ENCODE results near the gene GBA2.

The GBA2 gene

GRCh38 chr9:35755071-35755470, 6.0 kb upstream of the GBA2 start:
- Mint-ChIP-seq H3K9me3 (no peaks in the 10 kb centered on the region), H3K36me3 (ENCODE audit: low read depth) (peaks cover 14% of the 10 kb centered on the region), H3K27me3 (no peaks in the 10 kb centered on the region), H3K27ac (no peak overlapping the region), H3K4me1 (ENCODE audit: low read depth) (peaks cover 41% of the 10 kb centered on the region), H3K4me3 (no peak overlapping the region)

GRCh38 chr9:35754264-35754663, 5.2 kb upstream of the GBA2 start, which contains the start of gene MSMP:
TSS of gene MSMP (minus strand) at chr9:35754276. CDS start at chr9:35754129, 147 bp downstream.
- Mint-ChIP-seq H3K36me3 (ENCODE audit: low read depth) (peaks cover 9% of the 10 kb centered on the region), H3K27ac (no peak within 1 kb of the TSS), H3K9me3 (no peaks in the 10 kb centered on the region), H3K27me3 (no peaks in the 10 kb centered on the region), H3K4me1 (ENCODE audit: low read depth) (peaks cover 37% of the 10 kb centered on the region), H3K4me3 (no peak within 1 kb of the TSS)

GRCh38 chr9:35753466-35753865, 4.4 kb upstream of the GBA2 start:
- Mint-ChIP-seq H3K27ac (no peak overlapping the region), H3K36me3 (ENCODE audit: low read depth) (peaks cover 9% of the 10 kb centered on the region), H3K4me1 (ENCODE audit: low read depth) (peaks cover 31% of the 10 kb centered on the region), H3K27me3 (no peaks in the 10 kb centered on the region), H3K9me3 (no peaks in the 10 kb centered on the region), H3K4me3 (no peak overlapping the region)

GRCh38 chr9:35750256-35750531, 1.2 kb upstream of the GBA2 start:
- peaks cover 38% of the 10 kb centered on the region for H3K4me1 Mint-ChIP-seq (ENCODE audit: low read depth)
- H3K27me3 Mint-ChIP-seq, result no peaks in the 10 kb centered on the region
- no peaks in the 10 kb centered on the region for H3K9me3 Mint-ChIP-seq
- H3K4me3 Mint-ChIP-seq, result peak overlapping the region; percentile 89
- peaks cover 18% of the 10 kb centered on the region for H3K36me3 Mint-ChIP-seq (ENCODE audit: low read depth)
- peak overlapping the region; percentile 85 for H3K27ac Mint-ChIP-seq

DNA sequence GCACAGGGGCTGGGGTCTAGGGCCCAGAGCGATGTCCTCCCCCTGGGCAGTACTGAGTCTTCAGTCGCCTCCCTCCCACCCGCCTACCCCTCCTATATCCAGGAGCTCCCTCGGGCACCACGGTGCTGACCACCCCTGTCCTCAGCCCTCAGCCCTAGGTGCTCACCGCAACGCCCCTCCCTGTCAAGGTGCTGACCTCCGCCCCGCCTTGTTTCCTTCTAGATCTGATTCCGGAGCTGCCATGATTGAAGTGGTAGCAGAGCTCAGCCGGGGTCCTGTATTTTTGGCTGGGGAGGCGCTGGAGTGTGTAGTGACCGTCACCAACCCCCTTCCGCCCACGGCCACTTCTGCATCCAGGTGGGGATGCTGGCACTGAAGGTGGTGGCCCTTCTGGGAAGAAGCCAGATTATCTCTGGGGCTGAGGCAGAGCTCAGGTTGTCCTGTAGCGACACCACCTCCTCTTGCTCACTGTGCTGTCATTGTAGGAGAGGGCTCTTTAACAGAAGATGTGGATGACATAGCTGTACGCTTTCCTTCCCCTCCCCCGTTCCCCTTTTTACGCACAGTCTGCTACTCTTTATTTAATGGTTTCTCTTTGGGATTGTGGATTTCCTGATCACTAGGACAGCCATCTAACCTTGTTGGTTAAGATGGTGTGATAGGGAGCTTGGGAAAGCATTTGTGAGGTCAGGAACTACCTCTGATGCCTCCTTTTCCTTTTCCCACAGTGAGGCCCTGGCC, 657 bp upstream of the GBA2 start:
- Mint-ChIP-seq H3K27ac (peak overlapping the region; percentile 85), H3K9me3 (no peaks in the 10 kb centered on the region), H3K4me1 (ENCODE audit: low read depth) (peaks cover 39% of the 10 kb centered on the region), H3K27me3 (no peaks in the 10 kb centered on the region), H3K36me3 (ENCODE audit: low read depth) (peaks cover 19% of the 10 kb centered on the region), H3K4me3 (peak overlapping the region; percentile 89)

DNA sequence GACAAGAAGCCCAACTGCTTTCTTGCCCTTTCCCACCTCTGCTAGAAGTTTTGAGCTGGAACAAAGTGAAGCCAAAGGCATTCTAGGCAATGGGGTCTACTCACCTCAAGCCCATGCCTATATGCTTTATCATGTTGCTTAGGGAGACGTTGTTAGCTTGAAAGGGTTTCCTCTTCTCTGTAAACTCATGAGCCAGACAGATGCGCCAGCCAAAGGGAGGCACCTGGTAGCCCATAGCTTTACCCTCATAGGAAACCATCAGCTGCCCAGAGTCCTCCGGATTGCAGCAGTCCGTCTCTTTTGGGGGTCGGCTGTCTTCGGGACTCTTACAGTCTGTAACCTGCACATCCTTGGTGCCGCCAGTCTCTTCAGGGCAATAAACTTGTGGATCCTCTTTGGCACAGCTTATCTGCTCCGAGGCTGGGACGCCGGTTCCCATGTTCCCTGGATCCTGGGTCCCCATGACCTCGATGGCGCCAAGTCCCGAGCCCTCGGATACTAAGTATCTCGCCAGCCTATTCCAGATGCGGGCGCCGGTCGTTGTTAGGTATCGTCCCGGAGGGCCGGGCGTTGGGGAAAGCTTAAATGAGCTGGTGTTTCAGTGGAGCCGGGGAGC, 678 bp downstream of the GBA2 start:
- H3K36me3 Mint-ChIP-seq (ENCODE audit: low read depth), result peaks cover 30% of the 10 kb centered on the region
- H3K27me3 Mint-ChIP-seq, result no peaks in the 10 kb centered on the region
- H3K4me3 Mint-ChIP-seq, result peak overlapping the region; percentile 87
- no peaks in the 10 kb centered on the region for H3K9me3 Mint-ChIP-seq
- peaks cover 42% of the 10 kb centered on the region for H3K4me1 Mint-ChIP-seq (ENCODE audit: low read depth)
- H3K27ac Mint-ChIP-seq, result peak overlapping the region; percentile 53

- H3K9me3 Mint-ChIP-seq, result no peaks in the 10 kb centered on the region
- no peak overlapping the region for H3K27ac Mint-ChIP-seq
- no peaks in the 10 kb centered on the region for H3K27me3 Mint-ChIP-seq
- H3K4me3 Mint-ChIP-seq, result peak overlapping the region; percentile 87
- peaks cover 34% of the 10 kb centered on the region for H3K36me3 Mint-ChIP-seq (ENCODE audit: low read depth)
- peaks cover 54% of the 10 kb centered on the region for H3K4me1 Mint-ChIP-seq (ENCODE audit: low read depth)
These were observed 2.4 kb downstream of the GBA2 start for GRCh38 chr9:35746583-35746982.

DNA sequence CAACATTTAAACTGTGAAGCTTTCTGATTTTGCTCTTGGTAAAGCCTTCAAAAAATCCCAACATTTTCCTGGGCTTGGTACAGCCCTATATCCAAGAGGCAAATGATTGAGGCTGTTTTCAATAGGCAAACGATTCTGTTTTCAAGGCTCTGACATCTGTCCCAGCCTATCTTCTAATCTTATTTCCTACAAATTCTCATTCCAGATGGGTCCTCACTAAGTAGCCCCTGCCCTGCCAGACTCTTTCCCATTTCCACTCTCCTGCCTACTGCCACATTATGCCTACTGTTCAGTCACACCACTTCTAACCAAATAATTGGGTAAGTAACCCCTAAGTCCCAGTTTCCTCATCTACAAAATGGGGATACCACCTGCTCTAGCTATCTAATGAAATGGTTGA, 3.5 kb downstream of the GBA2 start:
- Mint-ChIP-seq H3K36me3 (ENCODE audit: low read depth) (peaks cover 34% of the 10 kb centered on the region), H3K27ac (no peak overlapping the region)

GRCh38 chr9:35743880-35744518, 5.0 kb downstream of the GBA2 start:
- Mint-ChIP-seq H3K36me3 (ENCODE audit: low read depth) (peaks cover 42% of the 10 kb centered on the region), H3K9me3 (no peaks in the 10 kb centered on the region), H3K27ac (no peak overlapping the region), H3K4me1 (ENCODE audit: low read depth) (peaks cover 48% of the 10 kb centered on the region), H3K27me3 (no peaks in the 10 kb centered on the region), H3K4me3 (no peak overlapping the region)

More for the DNA sequence above, 3.5 kb downstream of the GBA2 start:
- peaks cover 56% of the 10 kb centered on the region for H3K4me1 Mint-ChIP-seq (ENCODE audit: low read depth)
- H3K4me3 Mint-ChIP-seq, result peak overlapping the region; percentile 50
- H3K9me3 Mint-ChIP-seq, result no peaks in the 10 kb centered on the region
- no peaks in the 10 kb centered on the region for H3K27me3 Mint-ChIP-seq

- Mint-ChIP-seq H3K4me3 (no peak overlapping the region), H3K9me3 (no peaks in the 10 kb centered on the region), H3K4me1 (ENCODE audit: low read depth) (peaks cover 48% of the 10 kb centered on the region), H3K27me3 (no peaks in the 10 kb centered on the region), H3K27ac (no peak overlapping the region), H3K36me3 (ENCODE audit: low read depth) (peaks cover 47% of the 10 kb centered on the region)
These were observed 5.6 kb downstream of the GBA2 start for GRCh38 chr9:35743452-35743851.

DNA sequence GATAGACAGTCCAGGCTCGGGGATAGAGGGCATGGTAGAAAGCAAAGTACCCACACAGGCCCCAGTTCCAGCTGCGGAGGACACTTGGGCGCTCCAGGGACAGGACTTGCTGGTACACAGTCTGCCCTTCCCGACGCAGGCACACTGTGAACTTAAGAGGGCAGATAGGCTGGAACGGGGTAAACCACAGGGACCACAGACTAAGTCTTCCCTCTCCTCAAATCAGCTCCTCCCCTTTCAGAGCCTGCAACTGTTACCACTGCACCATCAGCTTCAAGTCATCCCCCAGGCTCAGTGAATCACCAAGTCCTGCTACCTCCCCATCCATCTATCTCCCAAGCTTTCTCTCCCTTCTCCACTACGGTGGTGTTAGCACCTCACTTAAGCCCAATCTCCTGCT, 7.3 kb downstream of the GBA2 start:
- H3K9me3 Mint-ChIP-seq, result no peaks in the 10 kb centered on the region
- peaks cover 54% of the 10 kb centered on the region for H3K36me3 Mint-ChIP-seq (ENCODE audit: low read depth)
- no peaks in the 10 kb centered on the region for H3K27me3 Mint-ChIP-seq
- peak overlapping the region; percentile 7 for H3K27ac Mint-ChIP-seq
- H3K4me1 Mint-ChIP-seq (ENCODE audit: low read depth), result peaks cover 33% of the 10 kb centered on the region
- no peak overlapping the region for H3K4me3 Mint-ChIP-seq

GRCh38 chr9:35740243-35740642, 8.8 kb downstream of the GBA2 start:
- H3K9me3 Mint-ChIP-seq, result no peaks in the 10 kb centered on the region
- no peak overlapping the region for H3K4me3 Mint-ChIP-seq
- peaks cover 56% of the 10 kb centered on the region for H3K36me3 Mint-ChIP-seq (ENCODE audit: low read depth)
- no peaks in the 10 kb centered on the region for H3K27me3 Mint-ChIP-seq
- H3K4me1 Mint-ChIP-seq (ENCODE audit: low read depth), result peaks cover 19% of the 10 kb centered on the region
- no peak overlapping the region for H3K27ac Mint-ChIP-seq

DNA sequence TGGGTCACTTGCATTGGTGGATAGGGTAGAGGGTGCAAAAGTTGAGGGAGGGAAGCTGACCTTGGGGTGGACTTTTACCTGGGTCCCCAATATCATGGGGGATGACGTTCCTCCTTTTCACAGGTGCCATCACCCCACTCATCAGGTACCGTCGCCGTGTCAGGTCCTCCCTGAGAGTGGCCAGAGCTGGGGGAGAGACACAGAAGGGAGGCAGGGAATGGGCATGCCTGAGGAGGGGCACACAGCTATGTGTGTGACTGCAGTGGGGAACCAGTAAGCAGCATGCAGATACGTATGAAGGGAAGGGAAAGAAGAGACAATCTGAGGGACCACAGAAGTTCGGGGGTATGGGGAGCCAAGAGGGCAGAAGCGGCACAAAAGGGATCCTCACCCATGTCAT, 10.1 kb downstream of the GBA2 start:
- no peak overlapping the region for H3K27ac Mint-ChIP-seq
- no peaks in the 10 kb centered on the region for H3K27me3 Mint-ChIP-seq
- H3K4me1 Mint-ChIP-seq (ENCODE audit: low read depth), result peaks cover 24% of the 10 kb centered on the region
- H3K36me3 Mint-ChIP-seq (ENCODE audit: low read depth), result peaks cover 60% of the 10 kb centered on the region
- H3K4me3 Mint-ChIP-seq, result no peak overlapping the region
- no peaks in the 10 kb centered on the region for H3K9me3 Mint-ChIP-seq

- Mint-ChIP-seq H3K4me3 (no peak overlapping the region), H3K27ac (no peak overlapping the region), H3K9me3 (no peaks in the 10 kb centered on the region), H3K36me3 (ENCODE audit: low read depth) (peaks cover 52% of the 10 kb centered on the region), H3K4me1 (ENCODE audit: low read depth) (peaks cover 27% of the 10 kb centered on the region), H3K27me3 (no peaks in the 10 kb centered on the region)
These were observed 10.8 kb downstream of the GBA2 start for GRCh38 chr9:35738186-35738585.

DNA sequence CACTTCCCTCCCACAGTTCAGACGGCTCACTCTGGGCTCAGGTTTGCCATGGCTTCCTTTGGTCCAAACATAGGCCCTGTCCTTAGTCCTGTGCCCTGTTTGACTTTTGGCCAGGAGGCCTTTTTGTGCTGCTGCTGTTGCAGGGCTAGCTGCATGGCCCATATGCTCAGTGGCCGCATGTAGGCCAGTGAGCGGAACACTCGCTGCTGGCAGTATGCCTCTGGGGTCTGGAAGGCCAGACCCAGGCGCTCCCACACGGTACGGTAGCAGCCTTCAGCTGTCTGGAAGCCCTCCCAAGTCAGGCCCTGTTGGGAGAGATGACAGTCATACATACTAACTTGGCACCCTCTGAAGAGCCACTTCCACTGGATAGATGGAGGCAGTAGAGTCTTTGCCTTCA, 11.9 kb downstream of the GBA2 start:
- Mint-ChIP-seq H3K9me3 (no peaks in the 10 kb centered on the region), H3K27ac (no peak overlapping the region), H3K36me3 (ENCODE audit: low read depth) (peaks cover 44% of the 10 kb centered on the region), H3K4me1 (ENCODE audit: low read depth) (peaks cover 26% of the 10 kb centered on the region), H3K4me3 (no peak overlapping the region), H3K27me3 (no peaks in the 10 kb centered on the region)
